ENCODE measurements around the gene ZDHHC13. TPM values are rescaled to one million over a fixed set of nuclear protein-coding genes. Genes with fewer than 3 reads are reported as not detected.

The ZDHHC13 gene
- total RNA-seq, 1 donor from 2014 or later = 10.6 TPM

DNA sequence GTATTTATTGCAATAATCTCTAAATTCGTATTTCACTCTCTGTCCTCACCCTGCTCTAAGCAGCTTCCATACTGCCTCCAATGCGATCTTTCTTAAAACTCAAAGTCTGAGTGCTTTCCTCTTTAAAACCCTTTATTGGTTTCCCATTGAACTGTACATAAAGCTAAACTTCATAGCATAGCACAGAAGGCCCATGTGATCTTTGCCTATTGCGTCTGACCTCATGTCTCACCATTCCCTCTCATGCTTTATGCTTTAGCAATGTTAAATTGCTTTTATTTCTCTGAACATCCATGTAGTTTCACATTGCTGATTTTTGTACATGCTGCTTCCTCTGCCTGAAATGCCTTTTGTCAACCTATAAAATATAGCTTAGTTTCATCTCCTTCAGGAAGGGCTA, 28.4 kb downstream of the ZDHHC13 start:
- no peaks in the 10 kb centered on the region for H3K27me3 Mint-ChIP-seq (ENCODE audit: low read depth, unreplicated experiment)
- DNase-seq (ENCODE audit: low read depth) = no peak
- H3K79me2 ChIP-seq (ENCODE audit: insufficient read depth, low read length) = no peaks in the 10 kb centered on the region
- H3K36me3 ChIP-seq (ENCODE audit: insufficient read depth, low read length) = peaks cover 8% of the 10 kb centered on the region
- no peak overlapping the region for H3K4me3 Mint-ChIP-seq (ENCODE audit: unreplicated experiment)
- H3K27ac ChIP-seq (ENCODE audit: low read depth, low read length) = no peak overlapping the region
- FAIRE-seq = no peak
- H3K4me3 ChIP-seq (ENCODE audit: insufficient read depth, low read depth, low read length) = no peak overlapping the region
- no peaks in the 10 kb centered on the region for H3K4me1 Mint-ChIP-seq (ENCODE audit: low read depth, unreplicated experiment)
- H2AFZ ChIP-seq (ENCODE audit: low read depth, low read length) = no peak overlapping the region
- no peak overlapping the region for H3K4me2 ChIP-seq (ENCODE audit: low read length)
- TF ChIP-seq EZH2 (IDR thresholded peaks at IDR 0.05; ENCODE audit: insufficient read depth, low read length) = no peak
- TF ChIP-seq, protein P1, sequence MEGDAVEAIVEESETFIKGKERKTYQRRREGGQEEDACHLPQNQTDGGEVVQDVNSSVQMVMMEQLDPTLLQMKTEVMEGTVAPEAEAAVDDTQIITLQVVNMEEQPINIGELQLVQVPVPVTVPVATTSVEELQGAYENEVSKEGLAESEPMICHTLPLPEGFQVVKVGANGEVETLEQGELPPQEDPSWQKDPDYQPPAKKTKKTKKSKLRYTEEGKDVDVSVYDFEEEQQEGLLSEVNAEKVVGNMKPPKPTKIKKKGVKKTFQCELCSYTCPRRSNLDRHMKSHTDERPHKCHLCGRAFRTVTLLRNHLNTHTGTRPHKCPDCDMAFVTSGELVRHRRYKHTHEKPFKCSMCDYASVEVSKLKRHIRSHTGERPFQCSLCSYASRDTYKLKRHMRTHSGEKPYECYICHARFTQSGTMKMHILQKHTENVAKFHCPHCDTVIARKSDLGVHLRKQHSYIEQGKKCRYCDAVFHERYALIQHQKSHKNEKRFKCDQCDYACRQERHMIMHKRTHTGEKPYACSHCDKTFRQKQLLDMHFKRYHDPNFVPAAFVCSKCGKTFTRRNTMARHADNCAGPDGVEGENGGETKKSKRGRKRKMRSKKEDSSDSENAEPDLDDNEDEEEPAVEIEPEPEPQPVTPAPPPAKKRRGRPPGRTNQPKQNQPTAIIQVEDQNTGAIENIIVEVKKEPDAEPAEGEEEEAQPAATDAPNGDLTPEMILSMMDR (IDR thresholded peaks at IDR 0.05; ENCODE audit: insufficient read depth, low read depth, low read length) = no peak
- H4K20me1 ChIP-seq (ENCODE audit: insufficient read depth, low read length) = no peaks in the 10 kb centered on the region
- no peaks in the 10 kb centered on the region for H3K4me1 ChIP-seq (ENCODE audit: insufficient read depth, low read length)
- no peak overlapping the region for H3K9ac ChIP-seq (ENCODE audit: low read length)
- no peaks in the 10 kb centered on the region for H3K9me3 Mint-ChIP-seq (ENCODE audit: unreplicated experiment)
- no peaks in the 10 kb centered on the region for H3K9me3 ChIP-seq (ENCODE audit: insufficient read depth, low read depth, low read length)
- no peaks in the 10 kb centered on the region for H3K36me3 Mint-ChIP-seq (ENCODE audit: low read depth, unreplicated experiment)
- no peaks in the 10 kb centered on the region for H3K27me3 ChIP-seq (ENCODE audit: insufficient read depth, low read length)
- no peak overlapping the region for H3K27ac Mint-ChIP-seq (ENCODE audit: unreplicated experiment)

DNA sequence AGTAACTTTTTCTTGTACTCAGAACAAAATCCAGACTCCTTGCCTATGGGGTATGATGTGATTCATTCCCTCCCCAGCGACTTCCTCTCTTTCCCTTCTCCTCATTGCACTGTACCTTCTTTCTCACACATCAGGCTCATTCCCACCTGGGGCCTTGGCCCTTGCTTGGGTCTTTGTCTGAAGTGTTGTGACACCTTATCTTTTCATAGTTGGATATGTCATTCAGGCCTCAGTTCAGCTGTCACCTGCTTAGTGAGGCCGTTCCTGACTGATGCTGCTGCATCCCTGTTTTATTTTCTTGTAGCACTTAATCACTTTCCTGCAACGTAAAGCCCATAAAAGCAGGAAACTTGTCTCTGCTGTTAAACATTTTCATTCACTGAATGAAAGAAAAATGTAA, 39.9 kb downstream of the ZDHHC13 start:
- no peak for DNase-seq (ENCODE audit: low read depth)
- Histone ChIP-seq H4K20me1 (ENCODE audit: insufficient read depth, low read length) (no peaks in the 10 kb centered on the region), H3K79me2 (ENCODE audit: insufficient read depth, low read length) (no peaks in the 10 kb centered on the region), H2AFZ (ENCODE audit: low read depth, low read length) (no peak overlapping the region), H3K27ac (ENCODE audit: low read depth, low read length) (no peak overlapping the region), H3K27me3 (ENCODE audit: insufficient read depth, low read length) (no peaks in the 10 kb centered on the region), H3K4me3 (ENCODE audit: insufficient read depth, low read depth, low read length) (no peak overlapping the region), H3K4me2 (ENCODE audit: low read length) (no peak overlapping the region), H3K4me1 (ENCODE audit: insufficient read depth, low read length) (no peaks in the 10 kb centered on the region), H3K9ac (ENCODE audit: low read length) (no peak overlapping the region), H3K9me3 (ENCODE audit: insufficient read depth, low read depth, low read length) (no peaks in the 10 kb centered on the region), H3K36me3 (ENCODE audit: insufficient read depth, low read length) (no peaks in the 10 kb centered on the region)
- no peak overlapping the region for H3K4me3 Mint-ChIP-seq (ENCODE audit: unreplicated experiment)
- TF ChIP-seq EZH2 (IDR thresholded peaks at IDR 0.05; ENCODE audit: insufficient read depth, low read length) = no peak
- TF ChIP-seq, protein P1 (IDR thresholded peaks at IDR 0.05; ENCODE audit: insufficient read depth, low read depth, low read length) = no peak
- H3K27ac Mint-ChIP-seq (ENCODE audit: unreplicated experiment) = no peak overlapping the region
- no peak for FAIRE-seq
- H3K36me3 Mint-ChIP-seq (ENCODE audit: low read depth, unreplicated experiment) = no peaks in the 10 kb centered on the region
- H3K9me3 Mint-ChIP-seq (ENCODE audit: unreplicated experiment) = no peaks in the 10 kb centered on the region
- no peaks in the 10 kb centered on the region for H3K27me3 Mint-ChIP-seq (ENCODE audit: low read depth, unreplicated experiment)
- no peaks in the 10 kb centered on the region for H3K4me1 Mint-ChIP-seq (ENCODE audit: low read depth, unreplicated experiment)

DNA sequence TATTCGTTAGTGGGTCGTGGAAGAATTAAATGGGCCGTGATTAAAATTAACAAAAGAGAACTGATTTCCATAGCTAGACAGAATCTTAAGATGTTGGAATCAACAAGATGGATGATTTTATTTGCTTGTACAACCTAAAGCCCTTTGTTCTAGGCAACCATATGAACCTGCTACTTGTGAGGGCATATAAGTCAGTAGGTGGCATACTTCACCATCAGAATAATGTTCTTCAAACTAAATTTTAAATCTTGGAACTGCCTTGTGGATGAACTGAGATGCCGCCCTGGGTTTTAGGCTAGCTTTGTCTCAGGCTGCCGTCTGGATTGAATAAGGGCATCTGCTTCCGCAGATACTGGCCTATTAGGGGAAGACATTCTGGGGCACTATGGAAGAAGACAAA, 43.9 kb downstream of the ZDHHC13 start:
- H4K20me1 ChIP-seq (ENCODE audit: insufficient read depth, low read length) = no peaks in the 10 kb centered on the region
- H3K27ac ChIP-seq (ENCODE audit: low read depth, low read length) = no peak overlapping the region
- no peak overlapping the region for H2AFZ ChIP-seq (ENCODE audit: low read depth, low read length)

More for the DNA sequence above, 43.9 kb downstream of the ZDHHC13 start:
- H3K4me1 ChIP-seq (ENCODE audit: insufficient read depth, low read length) = no peaks in the 10 kb centered on the region
- no peaks in the 10 kb centered on the region for H3K27me3 ChIP-seq (ENCODE audit: insufficient read depth, low read length)
- H3K9ac ChIP-seq (ENCODE audit: low read length) = no peak overlapping the region
- H3K27ac Mint-ChIP-seq (ENCODE audit: unreplicated experiment) = no peak overlapping the region
- H3K4me2 ChIP-seq (ENCODE audit: low read length) = no peak overlapping the region
- no peaks in the 10 kb centered on the region for H3K27me3 Mint-ChIP-seq (ENCODE audit: low read depth, unreplicated experiment)
- TF ChIP-seq EZH2 (IDR thresholded peaks at IDR 0.05; ENCODE audit: insufficient read depth, low read length) = no peak
- TF ChIP-seq, protein P1 (IDR thresholded peaks at IDR 0.05; ENCODE audit: insufficient read depth, low read depth, low read length) = no peak
- DNase-seq (ENCODE audit: low read depth) (no peak), FAIRE-seq (no peak)
- no peaks in the 10 kb centered on the region for H3K9me3 Mint-ChIP-seq (ENCODE audit: unreplicated experiment)
- no peaks in the 10 kb centered on the region for H3K79me2 ChIP-seq (ENCODE audit: insufficient read depth, low read length)
- H3K36me3 Mint-ChIP-seq (ENCODE audit: low read depth, unreplicated experiment) = no peaks in the 10 kb centered on the region
- H3K9me3 ChIP-seq (ENCODE audit: insufficient read depth, low read depth, low read length) = no peaks in the 10 kb centered on the region
- no peak overlapping the region for H3K4me3 ChIP-seq (ENCODE audit: insufficient read depth, low read depth, low read length)
- no peaks in the 10 kb centered on the region for H3K36me3 ChIP-seq (ENCODE audit: insufficient read depth, low read length)
- no peak overlapping the region for H3K4me3 Mint-ChIP-seq (ENCODE audit: unreplicated experiment)
- no peaks in the 10 kb centered on the region for H3K4me1 Mint-ChIP-seq (ENCODE audit: low read depth, unreplicated experiment)
